ENCODE data around the gene RFT1.

Gene RFT1

DNA sequence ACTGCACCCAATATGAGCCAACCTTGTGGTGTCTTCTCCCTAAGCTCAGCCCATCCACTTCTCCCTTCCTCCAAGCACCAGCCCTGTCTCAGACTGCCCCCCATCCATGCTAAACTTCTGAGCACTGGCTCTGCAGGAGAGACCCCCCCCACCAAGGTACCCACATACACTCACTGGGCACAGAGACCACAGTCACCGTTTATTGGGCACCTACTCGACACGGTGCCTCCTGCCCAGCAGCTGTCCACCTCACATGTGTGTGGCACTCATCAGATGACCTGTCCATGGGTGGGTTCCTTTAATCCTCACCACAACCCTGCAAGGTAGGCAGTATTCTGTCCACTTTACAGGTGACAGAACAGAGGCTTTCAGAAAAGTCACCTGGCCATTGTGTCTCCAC is 62.1 kb downstream of the RFT1 start:
- Histone ChIP-seq H3K79me2 (ENCODE audit: insufficient read depth, low read length) (no peaks in the 10 kb centered on the region), H3K36me3 (ENCODE audit: insufficient read depth, low read length) (no peaks in the 10 kb centered on the region), H3K4me2 (ENCODE audit: insufficient read depth, low read length) (no peak overlapping the region), H3K9me3 (ENCODE audit: insufficient read depth, low read length, severe bottlenecking) (no peaks in the 10 kb centered on the region), H3K4me1 (ENCODE audit: insufficient read depth, low read length) (peaks cover 15% of the 10 kb centered on the region), H3K4me3 (ENCODE audit: low read depth in 1 of 2, low read length in 2 of 2) (no peak overlapping the region), H2AFZ (ENCODE audit: low read depth, low read length) (no peak overlapping the region), H3K9ac (ENCODE audit: low read depth, low read length) (no peak overlapping the region), H3K27ac (ENCODE audit: low read length) (no peak overlapping the region), H4K20me1 (ENCODE audit: insufficient read depth, low read length) (no peaks in the 10 kb centered on the region), H3K27me3 (ENCODE audit: insufficient read depth, low read length, poor library complexity) (no peaks in the 10 kb centered on the region)
- no peak for DNase-seq
- ATAC-seq (ENCODE audit: insufficient read depth, low read depth): no peak
- TF ChIP-seq EZH2 (IDR thresholded peaks at IDR 0.05; ENCODE audit: borderline replicate concordance, low read depth, low read length, severe bottlenecking) (no peak), CTCF (IDR thresholded peaks at IDR 0.05; ENCODE audit: borderline replicate concordance, extremely low read depth, low read length, poor library complexity, severe bottlenecking) (no peak)

- Histone ChIP-seq H3K27ac (ENCODE audit: low read length) (no peak overlapping the region), H4K20me1 (ENCODE audit: insufficient read depth, low read length) (no peaks in the 10 kb centered on the region), H3K9me3 (ENCODE audit: insufficient read depth, low read length, severe bottlenecking) (no peaks in the 10 kb centered on the region), H3K9ac (ENCODE audit: low read depth, low read length) (no peak overlapping the region), H3K4me1 (ENCODE audit: insufficient read depth, low read length) (peaks cover 9% of the 10 kb centered on the region), H3K27me3 (ENCODE audit: insufficient read depth, low read length, poor library complexity) (no peaks in the 10 kb centered on the region), H3K36me3 (ENCODE audit: insufficient read depth, low read length) (no peaks in the 10 kb centered on the region), H3K4me3 (ENCODE audit: low read depth in 1 of 2, low read length in 2 of 2) (no peak overlapping the region), H2AFZ (ENCODE audit: low read depth, low read length) (no peak overlapping the region), H3K4me2 (ENCODE audit: insufficient read depth, low read length) (no peak overlapping the region), H3K79me2 (ENCODE audit: insufficient read depth, low read length) (no peaks in the 10 kb centered on the region)
- TF ChIP-seq EZH2 (IDR thresholded peaks at IDR 0.05; ENCODE audit: borderline replicate concordance, low read depth, low read length, severe bottlenecking): no peak
- TF ChIP-seq CTCF (IDR thresholded peaks at IDR 0.05; ENCODE audit: borderline replicate concordance, extremely low read depth, low read length, poor library complexity, severe bottlenecking): no peak
- ATAC-seq (ENCODE audit: insufficient read depth, low read depth): no peak
- DNase-seq: no peak
Observed at GRCh38 chr3:53067567-53067966, 62.7 kb downstream of the RFT1 start.

GRCh38 chr3:53065841-53066480 is 64.3 kb downstream of the RFT1 start:
- Histone ChIP-seq H3K4me3 (ENCODE audit: low read depth in 1 of 2, low read length in 2 of 2) (no peak overlapping the region), H3K79me2 (ENCODE audit: insufficient read depth, low read length) (no peaks in the 10 kb centered on the region), H3K9me3 (ENCODE audit: insufficient read depth, low read length, severe bottlenecking) (no peaks in the 10 kb centered on the region), H3K4me1 (ENCODE audit: insufficient read depth, low read length) (no peaks in the 10 kb centered on the region), H3K4me2 (ENCODE audit: insufficient read depth, low read length) (no peak overlapping the region), H3K9ac (ENCODE audit: low read depth, low read length) (no peak overlapping the region), H2AFZ (ENCODE audit: low read depth, low read length) (no peak overlapping the region), H4K20me1 (ENCODE audit: insufficient read depth, low read length) (no peaks in the 10 kb centered on the region), H3K27me3 (ENCODE audit: insufficient read depth, low read length, poor library complexity) (peaks cover 3% of the 10 kb centered on the region), H3K27ac (ENCODE audit: low read length) (no peak overlapping the region), H3K36me3 (ENCODE audit: insufficient read depth, low read length) (no peaks in the 10 kb centered on the region)
- DNase-seq (no peak), ATAC-seq (ENCODE audit: insufficient read depth, low read depth) (no peak)
- TF ChIP-seq CTCF (IDR thresholded peaks at IDR 0.05; ENCODE audit: borderline replicate concordance, extremely low read depth, low read length, poor library complexity, severe bottlenecking) (no peak), EZH2 (IDR thresholded peaks at IDR 0.05; ENCODE audit: borderline replicate concordance, low read depth, low read length, severe bottlenecking) (no peak)

Data from DND-41 (cell line).